Stomach (tissue), 9 donors: ENCODE data around the gene MYO1E. TPM values are rescaled to one million over a fixed set of nuclear protein-coding genes. Genes with fewer than 3 reads are reported as not detected.
A peak's percentile ranks its signal among the peaks of the same experiment; 100 is the strongest.

ENCODE experiments used
- DNase-seq, 2 donors: peaks; one replicate each; pipeline versions ENCODE4 v3.0.0 to v3.0.0-alpha.2; 2013 to 2019
- H3K27ac ChIP-seq, 5 donors: fragments of 200-600 bp in 4 of 5; sonication (generic) in 4 of 5; one replicate each; pipeline ENCODE4 v1.5.1; 2013 to 2019; ENCODE audit warnings: mild to moderate bottlenecking in 1 of 5, moderate library complexity in 1 of 5
- H3K27me3 ChIP-seq, 3 donors: fragments of 200-600 bp; sonication (generic); one replicate each; pipeline ENCODE4 v1.5.1; 2017 to 2019; ENCODE audit warnings: mixed run types in 1 of 3
- H3K36me3 ChIP-seq, 4 donors: fragments of 200-600 bp; sonication (generic); 1 replicate in 3 of 4; 2 replicates in 1 of 4; pipeline ENCODE4 v1.5.1; 2016 to 2019
- H3K4me1 ChIP-seq, 4 donors: fragments of 200-600 bp; sonication (generic); one replicate each; pipeline ENCODE4 v1.5.1; 2016 to 2019
- H3K4me3 ChIP-seq, 4 donors: fragments of 200-600 bp; sonication (generic) in 3 of 4; one replicate each; pipeline ENCODE4 v1.5.1; 2016 to 2019; ENCODE audit warnings: mild to moderate bottlenecking in 1 of 4
- H3K9me3 ChIP-seq, 4 donors: fragments of 200-600 bp; sonication (generic); one replicate each; pipeline ENCODE4 v1.5.1; 2016 to 2019
- CTCF ChIP-seq, 7 experiments: fragments of 450-650 bp in 4 of 7; fragments of 200-600 bp in 3 of 7; sonication (generic) in 3 of 7; IDR thresholded peaks; one replicate each; pipeline ENCODE4 v1.5.1; 2016 to 2019; ENCODE audit warnings: antibody characterized with exemption in 7 of 7, control low read depth in 2 of 7, mild to moderate bottlenecking in 1 of 7
- EP300 ChIP-seq: sonication (generic); formaldehyde crosslinking; IDR thresholded peaks from one replicate; pipeline ENCODE4 v1.6.1; 2017; ENCODE audit warnings: antibody characterized with exemption
- POLR2A ChIP-seq, 4 donors: fragments of 450-650 bp; IDR thresholded peaks; one replicate each; pipeline ENCODE4 v1.6.1; 2016; ENCODE audit warnings: antibody characterized with exemption in 4 of 4, control low read depth in 2 of 4, mild to moderate bottlenecking in 1 of 4, moderate library complexity in 1 of 4
- POLR2AphosphoS5 ChIP-seq, 3 donors: sonication (generic); formaldehyde crosslinking; IDR thresholded peaks; one replicate each; pipeline ENCODE4 v1.6.1; 2016; ENCODE audit warnings: antibody characterized with exemption in 3 of 3
- WGBS, 5 donors: extraction: QIAGEN DNeasy Blood & Tissue Kit in 3 of 5; methylation state at CpG; one replicate each; pipeline versions ENCODE4 v1.1.5 to v1.1.7; 2013 to 2018; 5-methylcytosine and 5-hydroxymethylcytosine counted together
- intact Hi-C: fragments of 100-400 bp; cut with DNase I; formaldehyde crosslinking; loops from one replicate; pipeline ENCODE4 v1.15.1; 2023; ENCODE audit warnings: low total_unique reads
- polyA plus RNA-seq, 3 donors: library from polyadenylated mRNA; stranded (reverse); fragments of 200-250 nt; gene quantifications; one replicate each; pipeline ENCODE4 v1.2.3, GENCODE V29; 2013
- total RNA-seq, 5 donors: library from RNA; depleted of rRNA; stranded (reverse); fragments of >200 nt; gene quantifications; one replicate each; pipeline versions ENCODE4 v1.1.0 to v1.2.3, GENCODE V29; 2014 to 2016
- donor health status: healthy with polysubstance abuse.
- donor health status: Bipolar disorder and iron deficiency.
- donor health status: healthy.

The MYO1E gene
- total and polyA plus RNA-seq, 8 donors: 15.1 to 380 (median 46.3) TPM

- Histone ChIP-seq H3K27me3 (no peaks in the 10 kb centered on the region), H3K36me3 (peaks cover 46 to 97% (median 89%) of the 10 kb centered on the region in 4 donors), H3K9me3 (no peaks in the 10 kb centered on the region), H3K4me3 (no peak overlapping the region), H3K27ac (no peak overlapping the region), H3K4me1 (no peaks in the 10 kb centered on the region)
- TF ChIP-seq POLR2AphosphoS5 (IDR thresholded peaks at IDR 0.05) (no peak), POLR2A (IDR thresholded peaks at IDR 0.05) (no peak), CTCF (IDR thresholded peaks at IDR 0.05) (no peak), EP300 (no peak)
- DNase-seq: no peak
- 73 to 91% (median 85%) methylated on average over 3 of the region's 3 CpGs for WGBS, 5 donors
- intact Hi-C loops: no loop called here
Measured at GRCh38 chr15:59203657-59204056, 169.0 kb downstream of the MYO1E start.

- TF ChIP-seq POLR2AphosphoS5 (IDR thresholded peaks at IDR 0.05) (no peak), EP300 (no peak), POLR2A (IDR thresholded peaks at IDR 0.05) (no peak), CTCF (IDR thresholded peaks at IDR 0.05) (no peak)
- H3K36me3 ChIP-seq: peaks cover 45 to 97% (median 88%) of the 10 kb centered on the region in 4 donors
Measured at GRCh38 chr15:59203008-59203407, 169.7 kb downstream of the MYO1E start.

DNA sequence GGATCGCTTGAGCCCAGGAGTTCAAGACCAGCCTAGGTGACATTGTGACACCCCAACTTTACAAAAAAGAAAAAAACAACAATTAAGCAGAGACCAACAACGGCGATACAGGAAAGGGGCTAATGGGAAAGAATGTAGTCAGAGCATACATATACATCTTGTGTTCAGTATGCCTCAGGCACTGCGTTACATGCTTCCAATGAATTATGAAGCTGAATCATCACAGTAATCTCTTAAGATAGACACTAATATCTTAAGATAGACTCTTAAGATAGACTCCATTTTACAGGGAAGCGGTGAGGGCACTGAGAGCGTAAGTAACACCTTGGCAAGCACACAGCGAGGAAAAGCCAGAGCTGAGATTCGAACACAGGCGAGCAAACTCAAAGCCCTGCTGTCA, 172.1 kb downstream of the MYO1E start:
- TF ChIP-seq POLR2A (IDR thresholded peaks at IDR 0.05) (no peak), CTCF (IDR thresholded peaks at IDR 0.05) (no peak), EP300 (no peak), POLR2AphosphoS5 (IDR thresholded peaks at IDR 0.05) (no peak)
- H3K27ac ChIP-seq: no peak overlapping the region
- 91 to 97% (median 96%) methylated on average over 9 of the region's 9 CpGs for WGBS, 5 donors

More at GRCh38 chr15:59203008-59203407, 169.7 kb downstream of the MYO1E start:
- no peaks in the 10 kb centered on the region for H3K27me3 ChIP-seq
- no peaks in the 10 kb centered on the region for H3K9me3 ChIP-seq
- no peak overlapping the region for H3K4me3 ChIP-seq
- no peak overlapping the region for H3K27ac ChIP-seq
- no peak for DNase-seq
- no peaks in the 10 kb centered on the region for H3K4me1 ChIP-seq
- WGBS, 5 donors: 90 to 97% (median 94%) methylated on average over 6 of the region's 6 CpGs
- intact Hi-C loops: no loop called here

GRCh38 chr15:59199626-59200465, 172.8 kb downstream of the MYO1E start:
- H3K9me3 ChIP-seq: no peaks in the 10 kb centered on the region
- H3K27me3 ChIP-seq: no peaks in the 10 kb centered on the region
- WGBS, 5 donors: 81 to 89% (median 84%) methylated on average over 10 of the region's 10 CpGs
- H3K4me1 ChIP-seq: no peaks in the 10 kb centered on the region
- DNase-seq: no peak
- intact Hi-C loops: no loop called here
- TF ChIP-seq POLR2AphosphoS5 (IDR thresholded peaks at IDR 0.05): peak in 1 of 3 donors; percentile 12
- TF ChIP-seq CTCF (IDR thresholded peaks at IDR 0.05): no peak
- H3K27ac ChIP-seq: no peak overlapping the region
- H3K36me3 ChIP-seq: peaks cover 37 to 93% (median 75%) of the 10 kb centered on the region in 4 donors
- no peak overlapping the region for H3K4me3 ChIP-seq

More for the DNA sequence above, 172.1 kb downstream of the MYO1E start:
- H3K27me3 ChIP-seq: no peaks in the 10 kb centered on the region
- H3K4me3 ChIP-seq: no peak overlapping the region
- no peaks in the 10 kb centered on the region for H3K9me3 ChIP-seq
- H3K36me3 ChIP-seq: peaks cover 36 to 93% (median 75%) of the 10 kb centered on the region in 4 donors
- H3K4me1 ChIP-seq: no peaks in the 10 kb centered on the region
- DNase-seq: no peak
- intact Hi-C loops: no loop called here
